ENCODE measurements around the gene DISC1.

DNA sequence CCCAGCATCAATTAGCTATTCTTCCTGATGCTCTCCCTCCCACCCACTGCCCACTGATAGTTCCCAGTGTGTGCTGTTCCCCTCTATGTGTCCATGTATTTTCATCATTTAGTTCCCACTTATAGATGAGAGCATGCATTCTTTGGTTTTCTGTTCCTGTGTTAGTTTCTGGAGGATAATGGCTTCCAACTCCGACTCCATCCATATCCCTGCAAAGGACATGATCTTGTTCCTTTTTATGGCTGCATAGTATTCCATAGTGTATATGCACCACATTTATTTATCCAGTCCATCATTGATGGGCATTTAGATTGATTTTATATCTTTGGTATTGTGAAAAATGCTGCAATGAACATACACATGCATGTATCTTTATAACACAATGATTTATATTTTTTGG lies 30.2 kb downstream of the DISC1 start:
- TF ChIP-seq CTCF (IDR thresholded peaks at IDR 0.05) (no peak), POLR2A (IDR thresholded peaks at IDR 0.05) (no peak)
